Panc1 (cell line): Measurements from ENCODE around the gene UMOD. TPM values are rescaled to one million over a fixed set of nuclear protein-coding genes. Genes with fewer than 3 reads are reported as not detected.

Experiments
- ATAC-seq: fragments of 200-7000 bp; cut with Tn5 transposase; 2 replicates; pipeline ENCODE4 v1.9.1; 2020; ENCODE audit warnings: mild to moderate bottlenecking, moderate library complexity
- BruUV-seq: library from RNA; stranded (reverse); fragments of 400-500 nt; replicated peaks from 2 replicates; lab custom pipeline; 2021; lab: Mats Ljungman, UMichigan
- CTCF ChIA-PET: fragments of 300-600 bp; sonication (Branson Sonifier 250); formaldehyde crosslinking; loops from one replicate; lab custom pipeline; 2022; ENCODE audit warnings: antibody characterized with exemption; lab: Charles Lee
- POLR2A ChIA-PET: fragments of 300-600 bp; sonication (Branson Sonifier 250); formaldehyde crosslinking; loops from one replicate; lab custom pipeline; 2022; ENCODE audit warnings: antibody characterized with exemption; lab: Charles Lee
- DNase-seq: peaks from one replicate; pipeline ENCODE4 v3.0.0-alpha.2; 2010; ENCODE audit warnings: low read depth, low spot score
- H3K27ac ChIP-seq: 2 replicates; pipeline ENCODE4 v1.5.1; 2011; ENCODE audit warnings: mild to moderate bottlenecking, low read length, inconsistent platforms
- H3K27me3 ChIP-seq: fragments of 200-500 bp; sonication (Bioruptor generic); 2 replicates; pipeline ENCODE4 v1.6.0; 2014; ENCODE audit warnings: low read length, inconsistent platforms; ENCODE audit not compliant: control insufficient read depth, insufficient read depth
- H3K36me3 ChIP-seq: fragments of 200-500 bp; sonication (Bioruptor generic); 2 replicates; pipeline ENCODE4 v1.5.1; 2014; ENCODE audit warnings: inconsistent platforms, mild to moderate bottlenecking, low read length, moderate library complexity; ENCODE audit not compliant: control insufficient read depth, insufficient read depth
- H3K4me1 ChIP-seq: 2 replicates; pipeline ENCODE4 v1.5.1; 2011; ENCODE audit warnings: inconsistent platforms, mild to moderate bottlenecking, low read length, moderate library complexity; ENCODE audit not compliant: control insufficient read depth, insufficient read depth
- H3K4me3 ChIP-seq, 2 experiments: 2 replicates each; pipeline ENCODE4 v1.5.1; 2011 to 2012; ENCODE audit warnings: low read depth in 2 of 2, low read length in 2 of 2, mild to moderate bottlenecking in 2 of 2, inconsistent platforms in 1 of 2, moderate library complexity in 1 of 2
- H3K9me3 ChIP-seq: fragments of 200-500 bp; sonication (Bioruptor generic); 2 replicates; pipeline ENCODE4 v1.5.1; 2014; ENCODE audit warnings: low read depth, mild to moderate bottlenecking, inconsistent platforms, low read length, moderate library complexity; ENCODE audit not compliant: control insufficient read depth, insufficient read depth
- POLR2AphosphoS5 ChIP-seq: IDR thresholded peaks from 2 replicates; pipeline ENCODE4 v1.6.1; 2012; ENCODE audit warnings: mild to moderate bottlenecking, low read depth, low read length, moderate library complexity
- REST ChIP-seq, 2 experiments: IDR thresholded peaks; 2 replicates each; pipeline ENCODE4 v1.6.1; 2011 to 2012; ENCODE audit warnings: low read depth in 2 of 2, control low read depth in 1 of 2, low read length in 1 of 2, mild to moderate bottlenecking in 1 of 2, moderate library complexity in 1 of 2; ENCODE audit not compliant: insufficient read depth in 1 of 2
- SIN3A ChIP-seq: IDR thresholded peaks from 2 replicates; pipeline ENCODE4 v1.6.1; 2012; ENCODE audit warnings: low read depth, mild to moderate bottlenecking, low read length, moderate library complexity, borderline replicate concordance; ENCODE audit not compliant: insufficient read depth
- TCF7L2 ChIP-seq: IDR thresholded peaks from 2 replicates; pipeline ENCODE4 v1.6.1; 2011; ENCODE audit warnings: mild to moderate bottlenecking, low read depth, low read length, inconsistent platforms
- in situ Hi-C: cut with HindIII; loops from 2 replicates; pipeline ENCODE4 v1.10.0; 2016; ENCODE audit warnings: low sequenced_read_pairs, low pct_unique_long_range_greater_than_20kb
- intact Hi-C: fragments of 100-400 bp; cut with micrococcal nuclease; formaldehyde crosslinking; loops from one replicate; pipeline ENCODE4 v1.10.0; 2022; ENCODE audit not compliant: unreplicated experiment
- total RNA-seq: library from RNA; stranded (reverse); gene quantifications from one replicate; pipeline ENCODE4 v1.2.1, GENCODE V29; 2021; ENCODE audit not compliant: unreplicated experiment
- TF ChIP-seq, protein P1 (sequence below): fragments of 450-650 bp; IDR thresholded peaks from 2 replicates; pipeline ENCODE4 v1.5.1; 2017; ENCODE audit warnings: mild to moderate bottlenecking

UMOD gene
- total RNA-seq, 1 experiment from 2014 or later: not detected

GRCh38 chr16:20309786-20310185 is 42.7 kb downstream of the UMOD start:
- Histone ChIP-seq H3K4me1 (no peaks in the 10 kb centered on the region), H3K27ac (no peak overlapping the region), H3K9me3 (no peaks in the 10 kb centered on the region), H3K4me3 (no peak overlapping the region), H3K36me3 (no peaks in the 10 kb centered on the region), H3K27me3 (peaks cover 2% of the 10 kb centered on the region; the same call in 1 of the 2 replicates)
- intact Hi-C loops (loop anchor here (5.0 kb wide), 1 partner anchor 78 kb away; no protein-coding TSS in a partner anchor), in situ Hi-C loops (no loop called here)
- POLR2A ChIA-PET: no interaction called here
- no TSS peak for BruUV-seq
- ATAC-seq (no peak), DNase-seq (no peak)
- CTCF ChIA-PET: no interaction called here
- TF ChIP-seq REST (IDR thresholded peaks at IDR 0.05; ENCODE audit: insufficient read depth in 1 of 2, low read depth in 2 of 2, low read length in 1 of 2) (no peak), SIN3A (no peak), TCF7L2 (no peak), POLR2AphosphoS5 (no peak)
- TF ChIP-seq, protein P1, sequence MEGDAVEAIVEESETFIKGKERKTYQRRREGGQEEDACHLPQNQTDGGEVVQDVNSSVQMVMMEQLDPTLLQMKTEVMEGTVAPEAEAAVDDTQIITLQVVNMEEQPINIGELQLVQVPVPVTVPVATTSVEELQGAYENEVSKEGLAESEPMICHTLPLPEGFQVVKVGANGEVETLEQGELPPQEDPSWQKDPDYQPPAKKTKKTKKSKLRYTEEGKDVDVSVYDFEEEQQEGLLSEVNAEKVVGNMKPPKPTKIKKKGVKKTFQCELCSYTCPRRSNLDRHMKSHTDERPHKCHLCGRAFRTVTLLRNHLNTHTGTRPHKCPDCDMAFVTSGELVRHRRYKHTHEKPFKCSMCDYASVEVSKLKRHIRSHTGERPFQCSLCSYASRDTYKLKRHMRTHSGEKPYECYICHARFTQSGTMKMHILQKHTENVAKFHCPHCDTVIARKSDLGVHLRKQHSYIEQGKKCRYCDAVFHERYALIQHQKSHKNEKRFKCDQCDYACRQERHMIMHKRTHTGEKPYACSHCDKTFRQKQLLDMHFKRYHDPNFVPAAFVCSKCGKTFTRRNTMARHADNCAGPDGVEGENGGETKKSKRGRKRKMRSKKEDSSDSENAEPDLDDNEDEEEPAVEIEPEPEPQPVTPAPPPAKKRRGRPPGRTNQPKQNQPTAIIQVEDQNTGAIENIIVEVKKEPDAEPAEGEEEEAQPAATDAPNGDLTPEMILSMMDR: no peak

DNA sequence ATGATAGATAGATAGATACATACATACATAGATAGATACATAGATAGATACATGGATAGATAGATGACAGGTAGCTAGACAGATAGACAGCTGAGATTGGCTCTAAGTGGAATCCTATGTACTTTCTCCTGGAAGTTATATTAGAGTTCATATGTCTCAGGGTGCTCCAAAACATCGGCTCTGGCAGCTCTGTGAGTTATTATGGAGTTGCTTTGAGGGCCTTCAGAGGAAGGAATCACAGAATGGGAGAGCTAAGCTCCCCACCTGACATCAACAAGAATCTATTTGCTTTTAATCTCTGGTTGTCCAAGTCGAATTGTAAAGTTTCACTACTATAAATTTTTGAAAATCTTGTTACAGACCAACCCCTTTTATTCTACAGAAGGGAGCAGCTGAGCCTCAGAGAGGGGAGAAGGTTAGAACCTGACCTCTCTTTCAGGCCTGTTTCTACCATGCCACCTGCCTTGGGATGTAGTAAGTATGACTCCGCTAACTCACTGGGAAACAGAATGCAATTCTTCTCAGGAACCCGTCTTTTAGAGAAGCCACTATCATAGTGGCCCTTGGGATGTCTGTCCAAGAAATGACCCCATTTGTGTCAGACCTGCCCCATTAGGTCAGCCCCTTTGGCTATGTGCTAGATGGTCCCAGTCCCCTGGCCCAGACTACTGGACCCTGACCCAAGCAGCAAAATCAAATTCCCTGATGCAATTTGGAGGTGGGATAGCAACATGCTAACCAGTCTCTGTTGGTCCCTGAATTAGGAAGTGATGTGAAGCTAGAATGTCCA is 43.5 kb downstream of the UMOD start:
- H3K27ac ChIP-seq: no peak overlapping the region
- TF ChIP-seq, protein P1: no peak
- TF ChIP-seq SIN3A: no peak
- H3K4me1 ChIP-seq: no peaks in the 10 kb centered on the region
- BruUV-seq: no TSS peak
- no peak for ATAC-seq
- ChIA-PET POLR2A (no interaction called here), CTCF (no interaction called here)
- H3K36me3 ChIP-seq: no peaks in the 10 kb centered on the region
- DNase-seq: no peak
- no peak overlapping the region for H3K4me3 ChIP-seq
- peaks cover 2% of the 10 kb centered on the region; the same call in 1 of the 2 replicates for H3K27me3 ChIP-seq
- intact Hi-C loops: loop anchor here (5.0 kb wide), 1 partner anchor 78 kb away; no protein-coding TSS in a partner anchor
- H3K9me3 ChIP-seq: no peaks in the 10 kb centered on the region
- in situ Hi-C loops: no loop called here
